Keratinocyte (primary cell): ENCODE data around the gene RFTN1. TPM values are rescaled to one million over a fixed set of nuclear protein-coding genes. Genes with fewer than 3 reads are reported as not detected.

ENCODE experiments used
- DNase-seq: peaks from one replicate; pipeline ENCODE4 v3.0.0-alpha.2; 2011; ENCODE audit warnings: low read depth, missing footprints, low spot score
- FAIRE-seq: peaks from 2 replicates; lab custom pipeline; 2011; peaks lifted over from hg19 to GRCh38; lab: Jason Lieb, UNC
- H2AFZ ChIP-seq: 2 replicates; pipeline ENCODE4 v1.6.0; 2012; ENCODE audit warnings: low read length, control low read depth, inconsistent platforms; ENCODE audit not compliant: control insufficient read depth
- H3K27ac ChIP-seq: 2 replicates; pipeline ENCODE4 v1.5.1; 2011; ENCODE audit warnings: low read length; ENCODE audit not compliant: control insufficient read depth, insufficient read depth
- H3K27me3 ChIP-seq: 3 replicates; pipeline ENCODE4 v1.6.0; 2011; ENCODE audit warnings: low read length; ENCODE audit not compliant: control insufficient read depth, insufficient read depth; ENCODE audit errors: extremely low read depth
- H3K36me3 ChIP-seq, 2 experiments: 2 replicates in 1 of 2; 3 replicates in 1 of 2; pipeline ENCODE4 v1.5.1; 2011; ENCODE audit warnings: low read length in 2 of 2, mild to moderate bottlenecking in 1 of 2; ENCODE audit not compliant: control insufficient read depth in 2 of 2, insufficient read depth in 2 of 2; ENCODE audit errors: extremely low read depth in 1 of 2
- H3K4me1 ChIP-seq: 3 replicates; pipeline ENCODE4 v1.5.1; 2011; ENCODE audit warnings: low read length; ENCODE audit not compliant: control insufficient read depth, insufficient read depth; ENCODE audit errors: extremely low read depth
- H3K4me2 ChIP-seq: 3 replicates; pipeline ENCODE4 v1.6.0; 2011; ENCODE audit warnings: low read depth, low read length; ENCODE audit not compliant: control insufficient read depth, insufficient read depth; ENCODE audit errors: extremely low read depth
- H3K4me3 ChIP-seq, 3 experiments: fragments of 200-600 bp in 1 of 3; sonication (generic) in 1 of 3; 2 replicates in 2 of 3; 3 replicates in 1 of 3; pipeline ENCODE4 v1.5.1; 2011 to 2016; ENCODE audit warnings: low read length in 3 of 3, mild to moderate bottlenecking in 3 of 3, control low read depth in 2 of 3, inconsistent platforms in 1 of 3, low read depth in 1 of 3, mixed read lengths in 1 of 3, mixed run types in 1 of 3, moderate library complexity in 1 of 3; ENCODE audit not compliant: control insufficient read depth in 2 of 3, insufficient read depth in 2 of 3; ENCODE audit errors: extremely low read depth in 1 of 3
- H3K79me2 ChIP-seq: 2 replicates; pipeline ENCODE4 v1.6.0; 2012; ENCODE audit warnings: low read length; ENCODE audit not compliant: control insufficient read depth, insufficient read depth
- H3K9ac ChIP-seq: 3 replicates; pipeline ENCODE4 v1.6.0; 2011; ENCODE audit warnings: low read length; ENCODE audit not compliant: control insufficient read depth, insufficient read depth; ENCODE audit errors: extremely low read depth
- H3K9me1 ChIP-seq: 3 replicates; pipeline ENCODE4 v1.6.0; 2011; ENCODE audit warnings: low read length; ENCODE audit not compliant: control insufficient read depth, insufficient read depth; ENCODE audit errors: extremely low read depth
- H3K9me3 ChIP-seq: 2 replicates; pipeline ENCODE4 v1.5.1; 2012; ENCODE audit warnings: low read depth, low read length; ENCODE audit not compliant: control insufficient read depth
- H4K20me1 ChIP-seq: 3 replicates; pipeline ENCODE4 v1.6.0; 2011; ENCODE audit warnings: low read length; ENCODE audit not compliant: control insufficient read depth, insufficient read depth; ENCODE audit errors: extremely low read depth
- EZH2 ChIP-seq: IDR thresholded peaks from one replicate; pipeline ENCODE4 v1.6.1; 2012; ENCODE audit warnings: inconsistent platforms, mild to moderate bottlenecking, low read length, moderate library complexity
- dilution Hi-C: fragments of 300-500 bp; cut with MboI; formaldehyde crosslinking; loops from one replicate; pipeline ENCODE4 v1.7.0; 2020; ENCODE audit warnings: low sequenced_read_pairs; ENCODE audit not compliant: extremely low pct_ligation_motif_present
- polyA plus RNA-seq, 5 experiments: library from polyadenylated mRNA; depleted of rRNA in 3 of 5; stranded (reverse) in 3 of 5; stranded (forward) in 1 of 5; unstranded in 1 of 5; fragments of >200 nt; gene quantifications; 1 replicate in 1 of 5; 2 replicates in 3 of 5; 3 replicates in 1 of 5; pipeline versions ENCODE4 v1.2.1 to v1.2.3, GENCODE V29; 2011 to 2012; ENCODE audit warnings: missing spikeins in 2 of 5, low read depth in 1 of 5, low replicate concordance in 1 of 5
- TF ChIP-seq, protein P1 (sequence below), 3 experiments: IDR thresholded peaks in 1 of 3; conservative IDR thresholded peaks in 1 of 3; optimal IDR thresholded peaks in 1 of 3; 2 replicates in 2 of 3; 3 replicates in 1 of 3; pipeline versions ENCODE3 to v1.5.1; 2011; ENCODE audit warnings: low read length in 3 of 3, mild to moderate bottlenecking in 3 of 3, moderate library complexity in 2 of 3, control low read depth in 1 of 3, inconsistent platforms in 1 of 3; ENCODE audit not compliant: insufficient read depth in 2 of 3; ENCODE audit errors: extremely low read depth in 1 of 3

Gene RFTN1
- polyA plus RNA-seq, 1 donor (not counting 4 experiments of a cell fraction or from before 2014, with no cell fraction given): 18.0 TPM

DNA sequence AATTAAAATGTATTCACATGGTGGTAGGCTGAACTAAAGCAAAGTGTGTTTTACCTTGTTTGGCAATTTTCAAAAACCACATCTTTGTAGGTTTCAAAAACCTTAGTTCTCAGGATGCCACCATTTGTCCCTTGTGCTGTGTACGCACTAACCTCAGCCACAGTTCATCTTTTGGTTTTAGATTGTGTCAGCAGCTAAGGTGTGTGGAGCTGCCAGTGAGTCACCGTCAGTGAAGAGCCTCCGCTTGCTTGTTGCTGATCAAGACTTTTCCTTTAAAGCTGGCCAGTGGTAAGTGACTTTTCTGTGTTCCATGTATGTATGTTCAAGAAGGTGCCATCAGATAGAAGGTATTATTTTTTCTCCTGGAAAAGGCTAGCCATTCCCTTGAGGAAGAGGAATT lies 227.3 kb downstream of the RFTN1 start:
- H3K9ac ChIP-seq: no peak overlapping the region
- no peak for DNase-seq
- H3K27ac ChIP-seq: no peak overlapping the region
- no peak for FAIRE-seq
- TF ChIP-seq, protein P1, sequence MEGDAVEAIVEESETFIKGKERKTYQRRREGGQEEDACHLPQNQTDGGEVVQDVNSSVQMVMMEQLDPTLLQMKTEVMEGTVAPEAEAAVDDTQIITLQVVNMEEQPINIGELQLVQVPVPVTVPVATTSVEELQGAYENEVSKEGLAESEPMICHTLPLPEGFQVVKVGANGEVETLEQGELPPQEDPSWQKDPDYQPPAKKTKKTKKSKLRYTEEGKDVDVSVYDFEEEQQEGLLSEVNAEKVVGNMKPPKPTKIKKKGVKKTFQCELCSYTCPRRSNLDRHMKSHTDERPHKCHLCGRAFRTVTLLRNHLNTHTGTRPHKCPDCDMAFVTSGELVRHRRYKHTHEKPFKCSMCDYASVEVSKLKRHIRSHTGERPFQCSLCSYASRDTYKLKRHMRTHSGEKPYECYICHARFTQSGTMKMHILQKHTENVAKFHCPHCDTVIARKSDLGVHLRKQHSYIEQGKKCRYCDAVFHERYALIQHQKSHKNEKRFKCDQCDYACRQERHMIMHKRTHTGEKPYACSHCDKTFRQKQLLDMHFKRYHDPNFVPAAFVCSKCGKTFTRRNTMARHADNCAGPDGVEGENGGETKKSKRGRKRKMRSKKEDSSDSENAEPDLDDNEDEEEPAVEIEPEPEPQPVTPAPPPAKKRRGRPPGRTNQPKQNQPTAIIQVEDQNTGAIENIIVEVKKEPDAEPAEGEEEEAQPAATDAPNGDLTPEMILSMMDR (optimal IDR thresholded peaks at IDR 0.05 in 1 of 3, IDR thresholded peaks at IDR 0.05 in 1 of 3, conservative IDR thresholded peaks at IDR 0.05 in 1 of 3; ENCODE audit: extremely low read depth in 1 of 3, insufficient read depth in 2 of 3, low read length in 3 of 3): no peak
- no peak for TF ChIP-seq EZH2
- H3K9me3 ChIP-seq: no peaks in the 10 kb centered on the region
- H3K4me3 ChIP-seq: no peak overlapping the region
- no peak overlapping the region for H2AFZ ChIP-seq
- peaks cover 12 to 27% of the 10 kb centered on the region in 2 experiments for H3K36me3 ChIP-seq
- no peaks in the 10 kb centered on the region for H3K27me3 ChIP-seq
- no peaks in the 10 kb centered on the region for H3K9me1 ChIP-seq
- H4K20me1 ChIP-seq: no peaks in the 10 kb centered on the region
- H3K4me2 ChIP-seq: no peak overlapping the region
- dilution Hi-C loops: no loop called here
- H3K79me2 ChIP-seq: no peaks in the 10 kb centered on the region
- no peaks in the 10 kb centered on the region for H3K4me1 ChIP-seq

DNA sequence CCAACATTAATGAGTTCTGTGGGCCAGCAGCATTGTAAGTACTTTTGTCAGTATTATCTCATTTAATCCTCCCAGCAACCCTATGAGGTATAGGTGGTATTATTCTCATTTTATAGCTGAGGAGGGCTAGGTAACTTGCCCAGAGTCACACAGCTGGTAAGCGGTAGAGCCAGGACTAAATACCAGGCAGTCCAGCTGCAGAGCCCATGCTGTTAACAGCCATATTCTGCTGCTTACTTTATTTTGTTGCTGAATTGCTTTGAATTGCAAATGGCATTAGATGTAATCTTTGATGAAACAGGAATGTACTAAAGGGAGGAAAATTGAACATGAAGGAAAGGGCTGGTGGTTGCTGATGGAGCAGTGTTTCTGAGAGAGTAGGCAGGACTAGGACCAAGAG lies 228.9 kb downstream of the RFTN1 start:
- H3K79me2 ChIP-seq: no peaks in the 10 kb centered on the region
- no peak for FAIRE-seq
- H2AFZ ChIP-seq: no peak overlapping the region
- peaks cover 12 to 22% of the 10 kb centered on the region in 2 experiments for H3K36me3 ChIP-seq
- no peaks in the 10 kb centered on the region for H3K9me3 ChIP-seq
- no peak for DNase-seq
- no peak overlapping the region for H3K9ac ChIP-seq
- H3K27ac ChIP-seq: no peak overlapping the region
- H3K4me2 ChIP-seq: no peak overlapping the region
- no peak overlapping the region for H3K4me3 ChIP-seq
- no peaks in the 10 kb centered on the region for H4K20me1 ChIP-seq
- dilution Hi-C loops: no loop called here
- H3K9me1 ChIP-seq: no peaks in the 10 kb centered on the region
- no peaks in the 10 kb centered on the region for H3K27me3 ChIP-seq
- no peaks in the 10 kb centered on the region for H3K4me1 ChIP-seq
- TF ChIP-seq, protein P1 (optimal IDR thresholded peaks at IDR 0.05 in 1 of 3, IDR thresholded peaks at IDR 0.05 in 1 of 3, conservative IDR thresholded peaks at IDR 0.05 in 1 of 3; ENCODE audit: extremely low read depth in 1 of 3, insufficient read depth in 2 of 3, low read length in 3 of 3): no peak
- TF ChIP-seq EZH2: no peak
